Endothelial cell (in vitro differentiated cells): ENCODE results near the gene PNKD. TPM values are rescaled to one million over a fixed set of nuclear protein-coding genes. Genes with fewer than 3 reads are reported as not detected.

Experiments
- DNase-seq: peaks from one replicate; pipeline ENCODE4 v3.0.0; 2021; ENCODE audit warnings: low spot score
- H3K27ac Mint-ChIP-seq: one replicate; pipeline ENCODE4 v1.8.0; 2021; ENCODE audit warnings: mixed read lengths, inconsistent platforms; ENCODE audit not compliant: unreplicated experiment
- H3K27me3 Mint-ChIP-seq: one replicate; pipeline ENCODE4 v1.8.0; 2021; ENCODE audit warnings: mild to moderate bottlenecking, moderate library complexity, mixed read lengths, inconsistent platforms; ENCODE audit not compliant: unreplicated experiment
- H3K36me3 Mint-ChIP-seq: one replicate; pipeline ENCODE4 v1.8.0; 2021; ENCODE audit warnings: mild to moderate bottlenecking, low read depth, mixed read lengths, inconsistent platforms; ENCODE audit not compliant: unreplicated experiment
- H3K4me1 Mint-ChIP-seq: one replicate; pipeline ENCODE4 v1.8.0; 2021; ENCODE audit warnings: mild to moderate bottlenecking, mixed read lengths, inconsistent platforms; ENCODE audit not compliant: unreplicated experiment
- H3K4me3 Mint-ChIP-seq: one replicate; pipeline ENCODE4 v1.8.0; 2021; ENCODE audit warnings: mild to moderate bottlenecking, mixed read lengths, inconsistent platforms; ENCODE audit not compliant: unreplicated experiment
- H3K9me3 Mint-ChIP-seq: one replicate; pipeline ENCODE4 v1.8.0; 2021; ENCODE audit warnings: mixed read lengths, inconsistent platforms; ENCODE audit not compliant: unreplicated experiment
- CTCF ChIP-seq: fragments of 200-600 bp; sonication (generic); IDR thresholded peaks from one replicate; pipeline ENCODE4 v1.5.0; 2021; ENCODE audit warnings: antibody characterized with exemption; ENCODE audit not compliant: unreplicated experiment
- total RNA-seq: library from RNA; stranded (reverse); fragmentation: NEBNext Ultra II Directional; extraction: Animal tissue kit (Norgen Biotek cat#: 25700); gene quantifications from one replicate; pipeline ENCODE4 v1.2.1, GENCODE V29; 2021; ENCODE audit not compliant: unreplicated experiment

The PNKD gene
- total RNA-seq, 1 donor from 2014 or later, result 31.7 TPM

DNA sequence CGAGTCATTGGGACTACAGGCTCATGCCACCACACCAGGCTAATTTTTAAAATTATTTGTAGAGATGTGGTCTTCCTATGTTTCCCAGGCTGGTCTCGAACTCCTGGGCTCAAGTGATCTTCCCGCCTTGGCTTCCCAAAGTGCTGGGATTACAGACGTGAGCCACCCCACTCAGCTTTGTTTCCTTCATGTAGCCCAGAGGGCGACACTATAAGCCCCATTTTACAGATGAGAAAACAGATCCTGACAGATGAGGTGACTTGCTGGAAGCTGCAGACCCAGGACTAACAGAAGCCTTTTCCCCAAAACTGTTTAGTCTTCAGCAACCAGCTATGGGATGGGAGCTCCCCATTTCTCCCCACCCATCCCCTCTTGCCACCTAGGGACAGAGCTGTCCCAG lies 122.1 kb downstream of the PNKD start:
- no peak for TF ChIP-seq CTCF
- Mint-ChIP-seq H3K27ac (no peak overlapping the region), H3K4me1 (peaks cover 14% of the 10 kb centered on the region), H3K36me3 (no peaks in the 10 kb centered on the region), H3K27me3 (peaks cover 5% of the 10 kb centered on the region), H3K9me3 (no peaks in the 10 kb centered on the region), H3K4me3 (no peak overlapping the region)
- no peak for DNase-seq

GRCh38 chr2:218392891-218393462 lies 122.7 kb downstream of the PNKD start:
- Mint-ChIP-seq H3K36me3 (no peaks in the 10 kb centered on the region), H3K27ac (no peak overlapping the region), H3K4me1 (peaks cover 18% of the 10 kb centered on the region), H3K4me3 (no peak overlapping the region), H3K9me3 (no peaks in the 10 kb centered on the region), H3K27me3 (peaks cover 9% of the 10 kb centered on the region)
- no peak for TF ChIP-seq CTCF
- no peak for DNase-seq

- no peaks in the 10 kb centered on the region for H3K9me3 Mint-ChIP-seq
- no peak overlapping the region for H3K4me3 Mint-ChIP-seq
- H3K27ac Mint-ChIP-seq, result no peak overlapping the region
- peaks cover 10% of the 10 kb centered on the region for H3K27me3 Mint-ChIP-seq
- H3K36me3 Mint-ChIP-seq, result no peaks in the 10 kb centered on the region
- peaks cover 18% of the 10 kb centered on the region for H3K4me1 Mint-ChIP-seq
- no peak for DNase-seq
- no peak for TF ChIP-seq CTCF
Observed at GRCh38 chr2:218393750-218394290, 123.5 kb downstream of the PNKD start.

GRCh38 chr2:218394298-218395089 lies 124.2 kb downstream of the PNKD start:
- no peak overlapping the region for H3K27ac Mint-ChIP-seq
- TF ChIP-seq CTCF, result no peak
- no peaks in the 10 kb centered on the region for H3K9me3 Mint-ChIP-seq
- DNase-seq, result no peak
- peaks cover 10% of the 10 kb centered on the region for H3K27me3 Mint-ChIP-seq
- H3K4me3 Mint-ChIP-seq, result no peak overlapping the region
- no peaks in the 10 kb centered on the region for H3K36me3 Mint-ChIP-seq
- H3K4me1 Mint-ChIP-seq, result peaks cover 18% of the 10 kb centered on the region

DNA sequence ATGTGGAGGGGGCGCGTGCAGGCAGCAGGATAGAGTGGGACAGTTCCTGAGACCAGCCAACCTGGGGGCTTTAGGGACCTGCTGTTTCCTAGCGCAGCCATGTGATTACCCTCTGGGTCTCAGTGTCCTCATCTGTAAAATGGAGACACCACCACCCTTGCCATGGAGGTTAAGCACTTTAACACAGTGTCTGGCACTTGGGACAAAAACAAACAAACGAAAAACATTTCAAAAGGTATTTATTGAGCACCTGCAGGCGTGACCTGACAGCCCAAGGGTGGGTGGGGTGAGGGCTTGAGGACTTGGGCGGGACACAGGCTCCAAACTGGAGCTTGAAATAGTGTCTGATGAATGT lies 124.7 kb downstream of the PNKD start:
- no peak overlapping the region for H3K4me3 Mint-ChIP-seq
- no peak overlapping the region for H3K27ac Mint-ChIP-seq
- H3K27me3 Mint-ChIP-seq, result peaks cover 10% of the 10 kb centered on the region
- no peak for TF ChIP-seq CTCF
- H3K4me1 Mint-ChIP-seq, result peaks cover 18% of the 10 kb centered on the region
- DNase-seq, result no peak
- no peaks in the 10 kb centered on the region for H3K36me3 Mint-ChIP-seq
- no peaks in the 10 kb centered on the region for H3K9me3 Mint-ChIP-seq
